Gastrocnemius medialis (tissue), 4 donors: Measurements from ENCODE around the gene ACTL10. TPM values are rescaled to one million over a fixed set of nuclear protein-coding genes. Genes with fewer than 3 reads are reported as not detected.
A peak's percentile ranks its signal among the peaks of the same experiment; 100 is the strongest.

Experiments used
- ATAC-seq, 2 donors: fragments of 150-250 bp; one replicate each; pipeline ENCODE4 v1.9.1; 2016
- DNase-seq, 2 donors: peaks; one replicate each; pipeline ENCODE4 v3.0.0-alpha.2; 2019
- H3K27ac ChIP-seq, 4 donors: fragments of 200-600 bp; sonication (generic); 1 replicate in 1 of 4; 2 replicates in 3 of 4; pipeline ENCODE4 v1.5.1; 2016 to 2018; ENCODE audit warnings: mild to moderate bottlenecking in 2 of 4, moderate library complexity in 1 of 4
- H3K27me3 ChIP-seq, 3 donors: fragments of 200-600 bp; sonication (generic) in 2 of 3; 1 replicate in 1 of 3; 2 replicates in 2 of 3; pipeline versions ENCODE4 v1.5.1 to v1.6.0; 2016 to 2019; ENCODE audit warnings: mild to moderate bottlenecking in 1 of 3, moderate library complexity in 1 of 3
- H3K36me3 ChIP-seq, 2 donors: fragments of 200-600 bp; sonication (generic) in 1 of 2; one replicate each; pipeline ENCODE4 v1.5.1; 2017 to 2018
- H3K4me1 ChIP-seq, 2 donors: fragments of 200-600 bp; sonication (generic) in 1 of 2; one replicate each; pipeline ENCODE4 v1.5.1; 2016 to 2017; ENCODE audit warnings: mild to moderate bottlenecking in 2 of 2
- H3K4me3 ChIP-seq, 4 donors: fragments of 200-600 bp; sonication (generic) in 3 of 4; 1 replicate in 1 of 4; 2 replicates in 3 of 4; pipeline ENCODE4 v1.5.1; 2016 to 2019; ENCODE audit warnings: mild to moderate bottlenecking in 2 of 4
- H3K9me3 ChIP-seq, 3 donors: fragments of 200-600 bp; sonication (generic) in 2 of 3; 1 replicate in 1 of 3; 2 replicates in 2 of 3; pipeline ENCODE4 v1.5.1; 2016 to 2019
- POLR2A ChIP-seq, 2 donors: fragments of 450-650 bp; IDR thresholded peaks; one replicate each; pipeline ENCODE4 v1.6.1; 2017; ENCODE audit warnings: antibody characterized with exemption in 2 of 2, mild to moderate bottlenecking in 2 of 2, moderate library complexity in 2 of 2
- in situ Hi-C, 4 donors: fragments of 200-750 bp; cut with MboI; loops; one replicate each; pipeline versions ENCODE4 v1.15.0 to v1.8.0; 2017; ENCODE audit warnings: low sequenced_read_pairs in 4 of 4
- intact Hi-C: fragments of 100-400 bp; cut with DNase I; formaldehyde crosslinking; loops from one replicate; pipeline ENCODE4 v1.15.1; 2023; ENCODE audit warnings: low total_unique reads
- total RNA-seq, 4 donors: library from RNA; depleted of rRNA; stranded (reverse); fragments of >200 nt; gene quantifications; one replicate each; pipeline versions ENCODE4 v1.1.0 to v1.2.3, GENCODE V29; 2016
- TF ChIP-seq, protein P1 (sequence below), 5 experiments: fragments of 450-650 bp in 3 of 5; fragments of 200-600 bp in 2 of 5; sonication (generic) in 2 of 5; IDR thresholded peaks in 4 of 5; conservative IDR thresholded peaks in 1 of 5; 1 replicate in 4 of 5; 2 replicates in 1 of 5; pipeline ENCODE4 v1.5.1; 2016 to 2019; ENCODE audit warnings: antibody characterized with exemption in 5 of 5, mild to moderate bottlenecking in 3 of 5, moderate library complexity in 3 of 5

Gene ACTL10
- total RNA-seq, 4 donors from 2014 or later, result 0.22 to 0.39 TPM; not detected in 2

DNA sequence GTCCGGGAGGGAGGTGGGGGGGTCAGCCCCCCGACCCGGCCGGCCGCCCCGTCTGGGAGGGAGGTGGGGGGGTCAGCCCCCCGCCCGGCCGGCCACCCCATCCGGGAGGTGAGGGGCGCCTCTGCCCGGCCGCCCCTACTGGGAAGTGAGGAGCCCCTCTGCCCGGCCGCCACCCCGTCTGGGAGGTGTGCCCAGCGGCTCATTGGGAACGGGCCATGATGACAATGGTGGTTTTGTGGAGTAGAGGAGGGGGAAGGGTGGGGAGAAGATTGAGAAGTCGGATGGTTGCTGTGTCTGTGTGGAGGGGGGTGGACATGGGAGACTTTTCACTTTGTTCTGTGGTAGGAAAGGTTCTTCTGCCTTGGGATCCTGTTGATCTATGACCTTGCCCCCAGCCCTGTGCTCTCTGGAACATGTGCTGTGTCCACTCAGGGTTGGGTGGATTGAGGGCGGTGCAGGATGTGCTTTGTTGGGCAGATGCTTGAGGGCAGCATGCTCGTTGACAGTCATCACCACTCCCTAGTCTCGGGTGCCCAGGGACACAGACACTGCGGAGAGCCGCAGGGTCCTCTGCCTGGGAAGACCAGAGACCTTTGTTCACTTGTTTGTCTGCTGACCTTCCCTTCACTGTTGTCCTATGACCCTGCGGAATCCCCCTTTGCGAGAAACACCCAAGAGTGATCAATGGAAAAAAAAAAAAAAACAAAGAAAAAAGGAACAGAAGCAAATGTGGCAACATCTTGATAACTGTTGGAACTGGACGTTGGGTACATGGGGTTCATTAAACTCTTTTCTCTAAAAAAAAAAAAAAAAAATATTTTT is 35.1 kb downstream of the ACTL10 start:
- H3K4me3 ChIP-seq, result no peak overlapping the region
- H3K9me3 ChIP-seq, result no peaks in the 10 kb centered on the region
- H3K36me3 ChIP-seq, result peaks cover 0 to 2% of the 10 kb centered on the region in 2 donors
- DNase-seq (no peak), ATAC-seq (no peak)
- intact Hi-C loops, result no loop called here
- H3K27me3 ChIP-seq, result no peaks in the 10 kb centered on the region
- H3K4me1 ChIP-seq, result no peaks in the 10 kb centered on the region
- TF ChIP-seq POLR2A (IDR thresholded peaks at IDR 0.05), result no peak
- TF ChIP-seq, protein P1, sequence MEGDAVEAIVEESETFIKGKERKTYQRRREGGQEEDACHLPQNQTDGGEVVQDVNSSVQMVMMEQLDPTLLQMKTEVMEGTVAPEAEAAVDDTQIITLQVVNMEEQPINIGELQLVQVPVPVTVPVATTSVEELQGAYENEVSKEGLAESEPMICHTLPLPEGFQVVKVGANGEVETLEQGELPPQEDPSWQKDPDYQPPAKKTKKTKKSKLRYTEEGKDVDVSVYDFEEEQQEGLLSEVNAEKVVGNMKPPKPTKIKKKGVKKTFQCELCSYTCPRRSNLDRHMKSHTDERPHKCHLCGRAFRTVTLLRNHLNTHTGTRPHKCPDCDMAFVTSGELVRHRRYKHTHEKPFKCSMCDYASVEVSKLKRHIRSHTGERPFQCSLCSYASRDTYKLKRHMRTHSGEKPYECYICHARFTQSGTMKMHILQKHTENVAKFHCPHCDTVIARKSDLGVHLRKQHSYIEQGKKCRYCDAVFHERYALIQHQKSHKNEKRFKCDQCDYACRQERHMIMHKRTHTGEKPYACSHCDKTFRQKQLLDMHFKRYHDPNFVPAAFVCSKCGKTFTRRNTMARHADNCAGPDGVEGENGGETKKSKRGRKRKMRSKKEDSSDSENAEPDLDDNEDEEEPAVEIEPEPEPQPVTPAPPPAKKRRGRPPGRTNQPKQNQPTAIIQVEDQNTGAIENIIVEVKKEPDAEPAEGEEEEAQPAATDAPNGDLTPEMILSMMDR (IDR thresholded peaks at IDR 0.05 in 4 of 5, conservative IDR thresholded peaks at IDR 0.05 in 1 of 5), result no peak
- no peak overlapping the region for H3K27ac ChIP-seq
- in situ Hi-C loops, result no loop called here

DNA sequence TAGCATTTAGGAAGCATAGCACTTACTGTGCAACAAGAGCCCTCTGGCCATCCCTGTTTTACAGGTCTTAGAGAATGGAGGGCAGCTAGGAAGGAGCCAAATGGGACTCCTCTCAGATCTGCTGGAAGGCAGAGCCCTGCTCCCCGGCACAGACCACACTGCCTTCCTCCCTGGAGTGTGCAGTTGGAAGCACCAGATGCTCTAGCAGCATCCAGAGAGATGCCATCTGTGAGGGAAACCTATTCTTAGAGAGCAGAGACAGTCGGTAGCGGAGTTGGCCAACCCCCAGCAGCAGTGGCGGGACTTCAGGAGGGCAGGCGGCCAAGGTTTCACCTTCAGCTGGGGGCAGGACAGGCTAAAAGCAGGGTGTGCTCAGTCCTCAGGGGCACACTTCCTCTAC is 36.1 kb downstream of the ACTL10 start:
- in situ Hi-C loops (no loop called here), intact Hi-C loops (no loop called here)
- no peaks in the 10 kb centered on the region for H3K27me3 ChIP-seq
- no peak overlapping the region for H3K4me3 ChIP-seq
- no peak for TF ChIP-seq POLR2A (IDR thresholded peaks at IDR 0.05)
- TF ChIP-seq, protein P1 (IDR thresholded peaks at IDR 0.05 in 4 of 5, conservative IDR thresholded peaks at IDR 0.05 in 1 of 5), result no peak
- no peaks in the 10 kb centered on the region for H3K9me3 ChIP-seq
- peak in 1 of 2 donors; percentile 62 for DNase-seq
- H3K36me3 ChIP-seq, result peaks cover 0 to 11% of the 10 kb centered on the region in 2 donors
- no peaks in the 10 kb centered on the region for H3K4me1 ChIP-seq
- no peak overlapping the region for H3K27ac ChIP-seq
- peak; percentile 58 to 82 for ATAC-seq

DNA sequence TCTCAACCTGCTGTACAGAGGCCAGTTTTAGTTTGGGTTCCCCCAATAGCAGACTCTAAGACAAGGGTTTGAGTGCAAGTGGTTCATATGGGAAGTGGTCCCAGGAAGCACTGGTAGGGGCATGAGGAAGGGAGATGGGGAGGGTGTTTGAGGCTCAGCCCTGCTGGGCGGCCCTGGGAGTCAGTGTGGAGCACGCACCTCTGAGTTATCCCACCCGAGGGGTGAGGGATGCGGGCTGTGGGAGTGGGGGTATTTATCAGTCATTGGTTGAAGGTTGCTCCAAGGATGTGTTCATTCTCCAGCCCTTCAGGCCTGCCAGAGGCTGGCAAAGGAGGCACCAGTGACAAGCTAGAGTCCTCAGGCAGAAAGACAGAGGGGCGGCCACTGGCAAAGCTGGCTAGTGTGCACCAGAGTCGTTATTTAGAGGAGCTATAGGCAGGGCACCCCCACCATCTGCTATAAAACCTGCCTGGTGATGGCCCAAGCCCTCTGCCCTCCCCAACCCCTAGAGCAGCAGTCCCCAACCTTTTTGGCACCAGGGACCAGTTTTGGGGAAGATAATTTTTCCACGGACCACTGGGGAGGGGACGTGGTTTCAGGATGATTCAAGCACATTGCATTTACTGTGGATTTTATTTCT is 36.9 kb downstream of the ACTL10 start:
- no peak overlapping the region for H3K4me3 ChIP-seq
- DNase-seq (no peak), ATAC-seq (no peak)
- intact Hi-C loops (no loop called here), in situ Hi-C loops (no loop called here)
- H3K9me3 ChIP-seq, result no peaks in the 10 kb centered on the region
- no peaks in the 10 kb centered on the region for H3K27me3 ChIP-seq
- H3K4me1 ChIP-seq, result no peaks in the 10 kb centered on the region
- H3K27ac ChIP-seq, result no peak overlapping the region
- TF ChIP-seq POLR2A (IDR thresholded peaks at IDR 0.05), result no peak
- TF ChIP-seq, protein P1 (IDR thresholded peaks at IDR 0.05 in 4 of 5, conservative IDR thresholded peaks at IDR 0.05 in 1 of 5), result no peak
- peaks cover 0 to 11% of the 10 kb centered on the region in 2 donors for H3K36me3 ChIP-seq

DNA sequence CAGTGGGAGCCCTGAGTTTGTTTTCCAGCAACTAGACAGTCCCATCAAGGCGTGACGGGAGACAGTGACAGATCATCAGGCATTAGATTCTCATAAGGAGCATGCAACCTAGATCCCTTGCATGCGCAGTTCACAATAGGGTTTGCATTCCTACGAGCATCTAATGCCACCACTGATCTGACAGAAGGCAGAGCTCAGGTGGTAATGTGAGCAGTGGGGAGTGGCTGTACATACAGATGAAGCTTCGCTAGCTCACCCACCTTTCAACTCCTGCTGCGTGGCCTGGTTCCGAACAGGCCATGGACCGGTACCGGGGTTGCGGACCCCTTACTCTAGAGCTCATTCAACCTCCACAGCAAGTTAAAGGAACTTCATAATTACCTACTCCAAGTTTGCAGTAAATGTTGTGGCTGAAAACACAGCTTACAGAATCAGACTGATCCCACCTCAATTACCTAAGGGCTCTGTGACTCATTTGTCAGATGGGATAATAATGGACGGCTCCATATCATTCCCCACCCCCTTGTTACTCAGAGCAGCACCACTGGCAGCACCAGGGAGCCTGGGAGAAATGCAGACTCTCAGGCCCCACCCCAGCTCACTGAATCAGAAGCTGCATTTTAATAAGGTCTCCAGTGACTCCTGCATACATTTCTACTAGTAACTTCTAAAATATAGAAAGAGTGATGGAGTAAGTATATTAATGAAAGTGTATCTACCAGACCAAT is 37.6 kb downstream of the ACTL10 start:
- Histone ChIP-seq H3K27ac (no peak overlapping the region), H3K4me1 (no peaks in the 10 kb centered on the region), H3K9me3 (no peaks in the 10 kb centered on the region), H3K27me3 (no peaks in the 10 kb centered on the region), H3K4me3 (no peak overlapping the region), H3K36me3 (peaks cover 0 to 11% of the 10 kb centered on the region in 2 donors)
- no peak for DNase-seq
- TF ChIP-seq POLR2A (IDR thresholded peaks at IDR 0.05), result no peak
- TF ChIP-seq, protein P1 (IDR thresholded peaks at IDR 0.05 in 4 of 5, conservative IDR thresholded peaks at IDR 0.05 in 1 of 5), result no peak
- in situ Hi-C loops (no loop called here), intact Hi-C loops (no loop called here)
- no peak for ATAC-seq
